Ovary (tissue), 3 donors: ENCODE results near the gene CAV1.

Source experiments
- CTCF ChIP-seq, 3 donors: fragments of 450-650 bp in 2 of 3; fragments of 200-600 bp in 1 of 3; IDR thresholded peaks; one replicate each; pipeline versions ENCODE4 v1.5.1 to v1.8.0; 2016 to 2022; ENCODE audit warnings: antibody characterized with exemption in 3 of 3, mild to moderate bottlenecking in 1 of 3
- EP300 ChIP-seq: sonication (generic); formaldehyde crosslinking; IDR thresholded peaks from one replicate; pipeline ENCODE4 v1.6.1; 2017; ENCODE audit warnings: antibody characterized with exemption
- POLR2A ChIP-seq: fragments of 450-650 bp; IDR thresholded peaks from one replicate; pipeline ENCODE4 v1.6.1; 2017; ENCODE audit warnings: antibody characterized with exemption, mild to moderate bottlenecking, moderate library complexity
- donor health status: DM: no; HTN: no; CAD: no.

- no peak for TF ChIP-seq POLR2A
- TF ChIP-seq CTCF (IDR thresholded peaks at IDR 0.05) = no peak
- TF ChIP-seq EP300 = no peak
Observed at GRCh38 chr7:116577320-116577871, 52.6 kb downstream of the CAV1 start.
